ENCODE results near the gene PLAGL1.
A peak's percentile ranks its signal among the peaks of the same experiment; 100 is the strongest.

PLAGL1 gene

DNA sequence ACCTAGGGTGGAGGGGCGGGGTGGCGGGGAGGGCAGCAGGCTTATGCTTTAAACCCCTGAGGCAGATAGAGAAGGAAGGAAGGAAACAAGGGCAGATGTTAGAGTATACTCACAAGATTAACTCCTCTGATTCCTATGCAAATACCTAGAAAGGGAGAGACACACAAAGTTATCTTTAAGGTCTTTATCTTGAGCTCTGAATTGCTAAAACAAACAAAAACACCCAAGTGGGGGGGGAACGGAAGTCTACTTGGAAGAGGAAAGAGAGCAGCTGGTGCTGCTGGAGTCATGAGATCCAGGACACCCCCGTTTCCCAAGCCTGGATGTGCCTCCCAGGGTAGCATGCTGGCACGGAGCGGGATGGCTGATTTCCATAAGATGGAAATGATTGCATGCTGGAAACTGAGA lies 43.4 kb downstream of the PLAGL1 start:
- DNase-seq = no peak

DNA sequence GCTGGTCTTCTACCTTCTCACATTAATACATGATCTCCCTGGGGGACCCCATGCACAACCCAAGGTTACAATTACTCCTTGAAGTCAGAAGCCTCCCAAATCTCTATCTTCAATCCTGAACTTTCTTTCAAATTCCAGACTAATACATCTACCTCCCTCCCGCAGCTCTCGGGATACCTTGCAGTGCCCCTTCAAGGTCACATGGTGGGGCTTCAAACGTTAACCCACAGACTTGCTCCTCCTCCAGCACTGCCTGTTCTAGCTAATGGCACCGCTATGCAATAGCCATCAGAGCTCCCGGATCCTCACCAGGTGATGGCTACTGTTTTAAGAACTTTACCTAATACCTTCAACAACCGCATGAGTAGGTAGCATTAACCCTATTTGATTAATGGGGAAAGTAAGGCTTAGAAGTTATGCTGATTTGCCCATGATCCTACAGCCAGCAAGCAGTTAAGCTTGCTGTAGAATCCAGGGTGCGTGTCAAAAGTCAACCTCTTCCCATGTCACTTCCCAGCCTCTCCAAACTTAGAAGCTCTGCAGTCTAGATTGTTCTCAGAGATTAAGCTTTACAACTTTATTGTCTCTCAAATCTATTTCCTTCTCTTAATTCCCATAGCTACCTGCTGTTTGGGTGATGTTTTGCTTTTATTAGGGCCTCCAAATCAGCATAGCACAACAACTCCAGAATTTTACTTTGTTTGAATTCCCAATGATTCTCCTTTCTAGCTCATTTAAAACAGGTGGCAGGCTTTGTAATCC lies 44.7 kb downstream of the PLAGL1 start:
- DNase-seq = no peak

DNA sequence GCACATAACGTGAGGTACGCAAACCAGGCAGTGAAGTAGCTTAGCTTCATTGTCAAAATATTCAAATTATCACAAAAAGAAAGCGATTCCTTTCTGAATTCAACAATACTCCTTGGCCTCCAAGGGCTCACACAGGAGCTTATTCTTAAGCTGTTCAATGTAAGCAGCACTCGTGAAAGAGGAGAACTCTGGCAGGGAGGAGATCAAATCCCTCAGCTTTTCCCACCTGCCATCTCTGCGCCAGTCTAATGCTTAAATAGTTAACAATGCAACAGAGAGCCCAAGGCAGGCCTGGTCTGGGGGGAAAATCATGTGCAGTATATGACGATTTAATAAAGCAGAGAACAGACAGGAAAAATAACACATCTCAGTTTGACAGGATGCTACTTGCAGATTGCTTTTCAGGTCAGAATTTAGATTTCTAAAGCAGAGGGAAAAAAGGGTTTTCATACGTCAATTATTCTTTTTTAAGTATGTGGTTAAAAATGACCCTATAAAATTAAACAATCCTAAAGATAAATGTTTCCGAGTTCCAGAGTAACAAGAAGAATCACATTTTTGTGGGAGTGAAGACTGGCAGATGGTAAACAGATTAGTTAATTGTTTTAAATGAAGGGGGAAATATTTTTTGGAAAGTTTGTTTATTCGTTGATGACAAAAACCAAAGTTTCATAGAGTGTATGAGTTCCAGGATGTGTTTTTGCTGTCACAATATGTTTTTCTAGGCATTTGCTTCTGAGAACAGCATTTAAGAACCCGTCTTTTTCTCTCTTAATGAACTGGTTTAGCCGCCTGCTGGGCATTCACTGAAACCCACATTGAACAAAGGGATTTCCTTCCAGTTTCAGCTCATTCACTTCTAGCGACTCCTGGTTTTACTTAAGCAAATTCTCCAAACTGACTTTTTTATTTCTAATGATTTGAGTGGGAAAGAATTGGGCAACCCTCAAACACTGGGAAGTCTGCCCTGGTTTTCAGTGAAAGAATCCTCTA lies 45.9 kb downstream of the PLAGL1 start:
- no peak for DNase-seq

DNA sequence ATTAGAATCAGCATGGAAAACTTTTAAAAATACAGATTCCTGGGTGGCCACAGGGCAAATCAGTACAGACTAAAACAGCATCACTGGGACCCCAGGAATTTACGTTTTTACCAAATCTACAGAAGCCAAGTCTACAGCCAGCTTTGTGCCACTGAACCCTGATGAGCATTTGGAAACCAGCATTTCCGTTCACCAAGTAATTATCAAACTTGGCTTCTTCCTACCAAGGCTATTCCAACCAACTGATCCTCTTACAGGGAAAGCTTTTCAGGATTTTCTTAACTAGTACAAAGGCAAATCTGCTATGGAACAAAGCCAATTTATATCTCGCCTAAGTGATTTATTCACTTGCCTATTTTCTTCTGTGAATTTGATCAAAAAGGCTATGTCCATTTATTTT lies 47.0 kb downstream of the PLAGL1 start:
- DNase-seq = no peak

DNA sequence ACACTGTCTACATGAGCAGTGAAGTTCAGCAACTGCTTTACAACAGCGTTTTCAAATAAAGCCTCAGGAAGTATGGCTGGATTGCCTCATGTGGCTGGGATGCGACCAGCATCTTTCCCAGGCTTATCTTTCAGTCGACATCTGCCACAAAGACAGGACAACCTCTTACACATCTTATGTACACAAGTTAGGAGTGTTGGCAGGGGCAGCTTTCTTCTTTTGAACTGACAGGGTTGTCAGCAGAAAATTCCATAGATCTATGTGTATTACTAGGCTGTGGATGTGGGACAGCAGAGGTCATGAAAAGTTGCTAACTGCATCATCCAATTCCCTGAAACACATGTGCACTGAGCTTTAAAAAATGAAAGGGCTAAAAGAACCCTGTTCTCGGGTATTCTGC lies 48.1 kb downstream of the PLAGL1 start:
- DNase-seq = no peak

DNA sequence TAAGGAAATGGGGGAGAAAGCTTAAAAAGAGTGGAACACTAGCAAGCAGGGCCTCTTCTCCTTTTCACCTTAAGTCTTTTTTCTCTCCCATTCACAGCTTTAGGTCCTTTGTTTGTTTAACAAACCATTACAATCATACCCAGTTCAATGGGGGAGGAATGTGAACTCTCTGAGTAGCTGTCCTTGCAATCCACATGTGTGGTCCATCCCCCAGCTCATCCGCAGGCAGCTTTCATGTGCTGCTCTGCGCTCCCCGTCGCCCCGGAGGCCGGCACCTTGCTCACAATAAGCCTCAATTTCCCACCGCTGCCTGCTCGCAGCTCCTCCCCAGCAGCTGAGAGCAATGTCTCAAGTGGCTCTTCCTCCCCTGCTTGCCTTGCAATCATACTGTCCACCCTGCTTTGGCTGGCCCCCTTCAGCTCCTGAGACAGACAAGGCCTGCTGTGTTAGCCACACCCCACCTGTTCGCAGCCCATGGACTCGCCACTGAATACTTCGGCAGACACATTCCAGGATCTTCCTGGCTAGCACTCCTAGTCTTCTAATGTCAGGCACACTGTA lies 49.1 kb downstream of the PLAGL1 start:
- no peak for DNase-seq

DNA sequence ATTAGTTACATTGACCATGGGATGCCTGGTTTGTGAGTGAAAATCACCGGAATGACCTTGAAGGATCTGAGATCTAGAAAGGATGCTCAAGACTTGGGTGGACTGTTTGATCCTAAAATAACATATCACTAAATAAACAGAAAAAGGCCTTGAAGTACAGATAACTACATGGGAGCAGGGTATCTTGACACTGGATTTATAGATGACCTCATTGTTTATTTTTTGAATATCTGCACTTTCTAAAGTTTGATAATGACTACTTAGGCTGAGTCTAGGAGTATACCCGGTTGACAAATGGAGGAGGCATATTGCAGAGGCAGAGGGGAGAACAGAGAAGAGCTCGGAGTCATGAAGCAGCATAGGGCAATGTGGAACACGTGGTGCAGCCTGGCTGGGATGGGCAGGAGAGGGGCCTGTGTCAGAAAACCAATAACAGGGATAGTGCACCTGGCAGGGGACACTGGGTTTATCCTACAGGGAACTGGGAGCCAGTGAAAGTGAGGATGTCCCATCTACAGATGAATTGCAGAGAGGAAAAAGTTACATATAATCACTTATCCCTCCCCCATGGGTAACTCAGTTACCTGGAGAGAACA lies 50.3 kb downstream of the PLAGL1 start:
- no peak for DNase-seq

DNA sequence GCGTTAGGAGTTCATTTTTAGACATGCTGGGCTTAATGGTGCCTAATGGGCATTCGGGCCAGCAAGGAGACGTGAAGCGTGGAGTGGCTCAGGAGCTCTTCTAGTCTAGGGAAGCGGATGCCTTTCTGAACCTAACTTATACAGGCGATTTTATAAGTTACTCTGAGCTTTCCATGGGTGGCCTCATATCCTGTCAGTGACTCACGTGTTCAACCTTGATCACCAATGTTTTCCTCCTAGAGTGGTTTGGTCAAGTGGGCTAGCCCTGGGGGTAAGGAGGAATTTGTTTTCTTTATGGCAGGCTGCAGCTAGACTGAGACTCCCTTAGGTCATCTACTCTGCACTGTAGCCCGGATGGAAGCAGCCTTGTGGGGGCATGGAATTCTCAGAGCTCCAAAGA lies 52.1 kb downstream of the PLAGL1 start:
- DNase-seq = no peak

DNA sequence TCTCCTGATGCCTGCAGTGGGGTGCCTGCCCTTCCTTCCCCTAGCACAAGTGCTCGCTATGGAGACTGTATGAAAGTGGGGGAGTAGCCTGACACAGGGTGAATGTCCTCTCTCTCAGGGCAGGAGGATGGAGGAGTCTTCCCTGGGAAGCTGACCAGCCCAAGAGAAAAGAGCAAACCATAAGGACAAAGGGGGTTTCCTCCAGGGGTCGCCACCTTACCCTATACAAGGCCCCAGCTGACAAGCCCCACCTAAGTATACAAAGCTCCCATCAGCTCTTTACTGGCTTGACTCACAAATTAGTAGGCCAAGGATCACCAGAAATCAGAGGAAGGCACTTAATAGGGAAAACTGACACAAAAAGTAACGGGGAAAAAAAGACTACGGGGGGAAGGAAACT lies 54.1 kb downstream of the PLAGL1 start:
- DNase-seq = no peak

DNA sequence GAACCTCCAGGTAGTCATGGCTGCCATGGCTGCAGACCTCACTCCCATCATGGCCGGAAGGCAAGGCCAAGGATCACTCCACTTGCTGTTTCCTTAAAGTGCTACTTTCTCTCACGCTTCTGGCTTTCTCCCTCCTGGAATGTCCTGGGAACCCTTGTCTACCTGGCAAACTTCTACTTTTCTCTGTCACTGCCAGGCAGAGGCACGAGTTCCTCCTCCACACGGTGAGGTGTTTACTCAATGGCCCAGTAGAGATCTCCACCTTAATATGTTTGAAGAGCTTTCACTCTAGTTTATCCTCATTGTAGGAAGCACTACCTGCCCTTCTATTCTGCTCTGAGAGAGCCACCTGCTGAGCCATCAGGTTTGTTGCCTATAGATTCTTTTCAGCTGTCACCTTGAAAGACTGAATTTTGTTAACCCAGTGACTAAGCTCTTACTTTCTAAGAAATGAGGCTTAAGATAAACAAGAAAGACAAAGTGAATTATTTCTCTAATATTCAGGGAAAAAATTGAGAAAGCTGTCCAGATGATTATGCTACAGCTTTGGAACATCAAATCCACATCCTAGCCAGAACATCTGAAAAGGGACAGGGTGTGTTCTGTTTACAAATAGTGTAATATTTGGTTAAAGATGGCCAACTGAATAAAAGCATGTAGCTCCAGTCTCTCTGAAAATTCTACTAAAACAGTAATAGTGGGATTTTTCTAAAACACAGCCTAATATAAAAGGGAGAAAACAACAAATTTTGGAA lies 54.9 kb downstream of the PLAGL1 start:
- no peak for DNase-seq

DNA sequence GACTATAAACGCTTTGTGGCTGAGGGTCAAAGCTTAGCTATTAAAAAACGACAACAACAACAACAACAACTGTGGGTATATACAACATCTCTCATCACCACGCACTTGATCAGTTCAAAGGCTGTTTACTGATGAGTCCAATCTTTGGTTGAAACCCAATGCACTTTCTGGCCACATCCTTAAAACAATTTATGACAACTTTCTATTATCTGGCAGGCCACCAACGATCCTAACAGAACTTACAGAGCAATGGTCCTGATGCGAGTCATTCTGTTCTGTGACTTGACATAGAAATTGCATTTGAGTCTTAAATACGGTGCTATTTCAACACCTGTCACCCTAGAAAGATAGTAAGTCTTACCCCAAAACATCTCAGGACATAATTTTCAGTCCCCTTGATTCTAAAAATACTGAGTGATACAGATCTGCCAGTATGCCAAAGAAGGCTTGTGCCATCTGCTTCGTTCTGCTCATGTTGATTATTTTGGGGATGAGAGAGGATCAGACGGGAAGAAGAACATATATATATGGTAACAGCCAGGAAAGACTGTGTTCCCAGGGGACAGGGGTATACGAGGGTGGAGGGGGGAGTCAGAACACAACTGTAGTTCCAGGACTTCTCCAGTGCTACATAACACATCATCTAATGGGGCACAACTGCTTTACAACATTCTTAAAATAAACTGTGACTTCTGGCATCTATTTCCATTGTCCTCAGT lies 55.8 kb downstream of the PLAGL1 start:
- DNase-seq = no peak

DNA sequence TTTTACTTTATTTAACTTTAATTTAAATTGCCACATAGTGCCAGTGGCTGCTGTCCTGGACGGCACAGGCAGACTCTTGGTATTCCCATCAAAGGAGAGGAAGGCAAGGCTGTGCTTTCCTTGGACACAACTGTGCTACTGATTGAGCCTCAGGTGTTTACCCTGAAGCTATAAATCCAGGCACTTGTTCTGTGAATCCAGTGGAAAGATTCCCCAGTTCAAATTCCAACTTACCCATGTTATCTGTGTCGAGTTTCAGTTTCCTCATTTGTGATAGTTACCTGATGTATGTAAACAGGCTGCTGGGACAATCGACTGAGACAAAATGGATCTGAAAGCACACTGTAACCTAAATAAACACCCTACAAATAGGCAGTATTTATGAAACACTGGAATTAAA lies 57.2 kb downstream of the PLAGL1 start:
- DNase-seq = no peak

DNA sequence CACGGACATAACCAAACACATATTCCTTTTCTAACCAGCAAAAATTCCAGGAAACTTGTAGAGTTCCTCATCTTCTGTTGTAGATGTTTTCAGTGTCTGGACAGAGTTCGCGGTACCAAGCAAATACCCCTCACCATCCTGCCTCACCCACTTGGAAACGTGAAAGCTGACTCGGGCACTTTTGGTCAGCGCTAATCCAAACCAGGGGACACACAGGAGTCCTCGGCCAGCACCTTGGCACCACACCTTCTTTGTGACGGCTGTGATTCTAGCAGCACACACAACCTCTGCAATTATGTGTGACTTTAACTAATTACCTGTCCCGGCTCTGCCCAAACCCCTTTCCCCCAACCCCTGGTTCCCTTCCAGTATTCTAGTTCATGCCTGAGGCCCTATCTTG lies 58.1 kb downstream of the PLAGL1 start:
- DNase-seq = no peak

DNA sequence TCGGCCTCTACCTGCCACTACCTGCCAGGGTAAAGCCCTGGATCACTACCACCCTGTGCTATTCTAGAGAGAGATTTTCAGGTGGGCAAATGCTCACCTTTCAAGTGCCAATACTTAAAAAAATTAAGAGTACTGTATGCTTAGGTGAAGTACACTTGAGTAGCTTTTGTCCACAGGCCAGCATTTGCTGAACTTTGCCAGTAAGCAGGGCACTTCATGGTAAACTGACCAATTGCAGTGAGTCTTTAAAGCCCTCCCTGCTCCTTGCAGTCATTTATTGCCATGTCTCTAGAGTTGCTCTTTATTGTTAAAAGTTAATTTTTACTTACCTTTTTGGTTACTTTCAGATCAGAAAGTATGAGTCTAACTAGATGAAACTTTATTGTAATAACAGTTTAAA lies 58.5 kb downstream of the PLAGL1 start:
- DNase-seq = no peak

DNA sequence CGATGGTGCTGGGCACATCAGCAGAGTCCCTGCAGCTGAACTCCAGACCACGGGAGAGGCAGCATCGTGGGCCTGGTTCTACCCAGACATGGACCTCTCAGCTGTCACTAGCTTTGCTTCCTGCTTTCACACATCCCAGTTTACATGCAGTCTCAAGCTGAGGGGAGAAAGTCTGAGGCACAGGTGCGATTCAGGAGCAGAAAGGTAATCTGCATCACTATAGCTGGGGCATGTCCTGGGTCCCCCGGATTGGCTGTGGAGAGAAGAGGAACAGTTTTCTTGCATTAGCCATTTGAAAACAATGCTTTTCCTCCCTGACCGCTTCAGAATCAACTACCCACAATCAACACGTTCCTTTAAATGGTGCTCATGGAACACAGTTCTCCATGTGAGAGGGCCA lies 59.9 kb downstream of the PLAGL1 start:
- DNase-seq = no peak

DNA sequence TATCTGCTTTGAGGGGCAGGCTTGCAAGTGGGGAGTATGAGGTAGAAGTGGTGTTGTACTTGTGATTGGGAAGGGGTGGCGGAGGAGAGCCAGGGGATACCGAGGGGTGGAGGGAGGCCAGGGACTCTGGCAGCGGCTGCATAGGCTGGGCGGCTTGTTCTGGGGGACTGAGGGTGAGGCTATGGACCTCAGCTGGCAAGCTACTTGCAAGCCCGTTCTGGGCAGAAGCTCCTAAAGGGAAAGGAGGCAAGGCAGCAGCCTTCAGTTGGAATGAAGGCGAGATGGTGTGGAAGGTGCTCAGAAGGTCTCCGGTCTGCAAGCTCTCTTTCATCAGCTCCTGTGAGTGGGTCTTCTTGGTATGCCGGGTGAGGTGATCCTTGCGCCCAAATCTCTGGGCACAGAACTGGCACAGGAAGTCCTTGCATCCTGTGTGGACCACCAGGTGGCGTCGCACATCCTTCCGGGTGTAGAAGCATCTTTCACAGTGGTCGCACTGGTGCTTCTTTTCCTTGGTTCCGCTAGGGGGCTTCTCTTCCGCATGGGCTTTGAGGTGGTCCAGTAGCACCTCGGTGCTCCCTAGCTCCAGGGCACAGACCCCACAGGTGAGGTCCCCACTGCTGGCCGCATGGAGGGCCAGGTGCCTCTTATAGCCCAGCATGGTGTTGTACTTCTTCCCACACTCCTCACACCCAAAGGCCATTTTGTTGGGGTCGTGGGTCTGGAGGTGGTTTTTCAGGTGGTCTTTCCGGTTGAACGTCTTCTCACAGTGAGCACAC lies 66.0 kb downstream of the PLAGL1 start:
- DNase-seq = no peak

DNA sequence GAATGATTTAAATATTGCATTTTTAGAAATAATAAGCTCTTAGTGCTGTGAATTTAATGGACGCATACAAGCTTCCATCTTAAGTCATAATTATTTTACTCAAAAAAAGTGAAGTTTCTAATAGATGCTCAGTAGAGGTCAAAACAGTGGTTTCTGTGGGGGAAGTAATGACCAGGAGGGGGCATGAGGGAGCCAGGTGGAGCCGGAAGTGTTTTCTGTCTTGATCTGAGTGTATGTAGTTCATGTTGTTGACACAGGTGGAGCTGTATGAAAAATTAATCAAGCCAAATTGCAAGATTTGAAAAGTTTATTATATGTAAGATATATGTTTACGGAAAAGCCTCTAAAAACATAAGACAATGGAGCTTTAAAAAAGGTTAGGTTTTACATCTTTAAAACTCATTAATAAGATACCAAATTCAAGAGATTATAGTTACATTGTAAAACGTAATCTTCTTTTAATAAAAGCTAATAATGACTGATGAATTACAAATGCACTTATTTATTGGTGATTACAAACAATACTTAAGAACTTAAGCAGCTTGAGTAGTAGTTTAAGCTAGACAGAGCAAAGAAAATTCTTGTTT lies 68.0 kb downstream of the PLAGL1 start:
- peak; percentile 9 for DNase-seq

DNA sequence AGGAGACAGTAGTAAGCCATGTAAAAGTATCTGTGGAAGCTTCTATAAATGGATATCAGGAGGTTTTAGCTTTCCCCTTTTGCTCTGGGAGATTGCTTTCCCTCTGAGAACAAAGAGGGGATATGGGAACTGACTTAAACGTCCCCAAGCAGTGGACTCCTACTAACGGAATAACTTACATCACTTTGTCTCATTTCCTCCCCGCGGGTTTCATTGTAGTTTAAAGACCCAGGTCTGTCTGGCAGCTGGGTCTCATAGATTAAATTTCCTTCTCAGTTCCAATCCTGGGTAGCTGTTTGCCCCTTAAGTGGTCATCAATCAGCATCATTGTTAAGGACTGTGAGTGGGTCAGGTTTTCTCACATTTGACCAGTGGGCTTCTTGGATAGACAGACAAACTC lies 68.7 kb downstream of the PLAGL1 start:
- no peak for DNase-seq

DNA sequence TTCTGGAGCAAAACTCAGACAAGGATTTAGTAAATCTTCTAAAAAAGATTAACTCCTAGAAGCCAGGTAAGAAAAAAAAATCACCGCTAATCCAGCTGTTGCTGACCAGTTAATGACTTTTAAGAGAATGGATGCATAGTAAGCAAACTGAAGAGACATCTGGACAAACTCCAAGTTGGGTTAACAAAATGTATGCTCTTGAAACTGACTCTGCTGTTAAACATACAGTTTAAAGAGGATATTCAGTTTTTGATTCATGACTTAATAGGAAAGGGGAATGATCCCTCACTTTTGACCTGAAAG lies 70.4 kb downstream of the PLAGL1 start:
- DNase-seq = no peak

DNA sequence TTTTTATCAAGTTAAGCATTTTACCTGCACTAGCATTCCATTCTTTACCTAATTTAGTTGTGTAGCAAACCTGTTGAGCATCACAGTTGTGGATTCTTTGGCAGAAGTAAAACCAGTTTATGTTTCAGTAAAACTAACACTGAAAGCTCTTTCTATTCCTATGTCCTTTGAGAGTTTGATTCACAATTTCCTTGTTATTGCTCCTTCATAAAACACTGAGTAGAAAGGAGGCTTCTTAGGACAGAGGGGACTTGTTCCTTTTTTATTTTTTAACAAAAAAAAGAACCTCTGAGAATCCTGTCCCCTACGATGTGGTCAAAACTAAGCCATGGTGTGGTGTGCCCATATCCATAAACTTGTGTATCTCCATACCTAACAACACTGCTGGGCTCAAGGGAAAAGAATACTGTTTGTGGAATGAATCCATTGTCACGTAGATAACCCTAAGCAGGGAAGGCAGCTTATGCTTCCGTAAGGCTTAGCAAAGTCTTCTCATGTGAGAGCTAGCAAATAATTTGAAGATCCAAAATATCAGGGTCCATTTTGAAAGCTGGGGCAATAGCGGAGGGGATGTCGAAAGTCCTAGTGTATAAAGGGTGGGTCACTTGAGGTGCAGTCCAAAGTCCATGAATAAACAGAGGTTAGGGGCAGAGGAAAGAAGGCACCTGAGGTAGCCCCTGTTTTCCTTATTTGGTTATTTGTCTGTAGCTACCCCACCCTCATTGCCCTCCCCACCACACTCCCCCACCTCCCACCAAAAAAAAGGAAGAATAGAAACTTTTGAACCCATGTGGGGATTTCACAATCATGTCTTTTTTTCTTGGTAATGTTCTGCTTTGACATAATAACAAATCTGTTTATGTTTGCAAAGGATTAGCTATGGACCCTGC lies 71.0 kb downstream of the PLAGL1 start:
- DNase-seq = no peak

Measured in NCI-H2171 (cell line).